Hepatocyte (in vitro differentiated cells): Measurements from ENCODE around the gene PIM3. TPM values are rescaled to one million over a fixed set of nuclear protein-coding genes. Genes with fewer than 3 reads are reported as not detected.

Experiments
- DNase-seq: peaks from one replicate; pipeline ENCODE4 v3.0.0-alpha.2; 2016; ENCODE audit warnings: low spot score
- H2AFZ ChIP-seq: fragments of 200-600 bp; sonication (generic); 2 replicates; pipeline ENCODE4 v1.6.0; 2016; ENCODE audit warnings: antibody characterized with exemption, mild to moderate bottlenecking
- H3K27ac ChIP-seq: fragments of 200-600 bp; sonication (generic); 2 replicates; pipeline ENCODE4 v1.5.1; 2016; ENCODE audit warnings: mild to moderate bottlenecking
- H3K27me3 ChIP-seq: fragments of 200-600 bp; sonication (generic); 2 replicates; pipeline ENCODE4 v1.6.1; 2016
- H3K36me3 ChIP-seq: fragments of 200-600 bp; sonication (generic); replicated peaks from 2 replicates; pipeline ENCODE4 v1.5.1; 2016; ENCODE audit warnings: low read depth; ENCODE audit not compliant: insufficient read depth
- H3K4me1 ChIP-seq: fragments of 200-600 bp; sonication (generic); 2 replicates; pipeline ENCODE4 v1.5.1; 2016; ENCODE audit warnings: mild to moderate bottlenecking, moderate library complexity; ENCODE audit not compliant: insufficient read depth
- H3K4me2 ChIP-seq: fragments of 200-600 bp; sonication (generic); 2 replicates; pipeline ENCODE4 v1.6.0; 2016
- H3K4me3 ChIP-seq: fragments of 200-600 bp; sonication (generic); 2 replicates; pipeline ENCODE4 v1.5.1; 2016; ENCODE audit warnings: mild to moderate bottlenecking
- H3K79me2 ChIP-seq: fragments of 200-600 bp; sonication (generic); 2 replicates; pipeline ENCODE4 v1.6.0; 2017; ENCODE audit warnings: mild to moderate bottlenecking
- H3K9me2 ChIP-seq: fragments of 200-600 bp; sonication (generic); replicated peaks from 2 replicates; pipeline ENCODE4 v1.6.0; 2017; ENCODE audit warnings: mild to moderate bottlenecking; ENCODE audit not compliant: insufficient read depth
- H3K9me3 ChIP-seq: fragments of 200-600 bp; sonication (generic); 2 replicates; pipeline ENCODE4 v1.5.1; 2016; ENCODE audit warnings: low read depth, mild to moderate bottlenecking
- H4K20me1 ChIP-seq: fragments of 200-600 bp; sonication (generic); 2 replicates; pipeline ENCODE4 v1.6.0; 2016; ENCODE audit warnings: mild to moderate bottlenecking; ENCODE audit not compliant: insufficient read depth, poor library complexity, severe bottlenecking
- EZH2 ChIP-seq: fragments of 200-600 bp; sonication (generic); IDR thresholded peaks from 2 replicates; pipeline ENCODE4 v1.6.1; 2016; ENCODE audit warnings: antibody characterized with exemption, mild to moderate bottlenecking, borderline replicate concordance
- EZH2phosphoT487 ChIP-seq: fragments of 200-600 bp; sonication (generic); IDR thresholded peaks from one replicate; pipeline ENCODE4 v1.6.1; 2018; ENCODE audit warnings: antibody characterized with exemption, mild to moderate bottlenecking, low read depth, moderate library complexity; ENCODE audit not compliant: unreplicated experiment, severe bottlenecking
- WGBS: methylation state at CpG from one replicate; pipeline ENCODE4 v1.1.6; 2016; ENCODE audit warnings: low lambda C conversion rate; ENCODE audit errors: missing lambda C conversion rate; 5-methylcytosine and 5-hydroxymethylcytosine counted together
- polyA plus RNA-seq: library from polyadenylated mRNA; unstranded; fragments of >200 nt; fragmentation: Nextera tagmentation; extraction: Ambion mirVana; gene quantifications from 2 replicates; pipeline ENCODE4 v1.2.1, GENCODE V29; 2016
- total RNA-seq: library from RNA; depleted of rRNA; stranded (reverse); fragments of >200 nt; gene quantifications from 2 replicates; pipeline ENCODE4 v1.2.3, GENCODE V29; 2014
- TF ChIP-seq, protein P1 (sequence below): fragments of 200-600 bp; sonication (generic); IDR thresholded peaks from 2 replicates; pipeline ENCODE4 v1.5.1; 2016; ENCODE audit warnings: antibody characterized with exemption, mild to moderate bottlenecking; ENCODE audit not compliant: poor library complexity

The PIM3 gene
- total and polyA plus RNA-seq, 2 experiments from 2014 or later: 81.1 to 138 TPM

- peaks cover 49% of the 10 kb centered on the region for H3K4me1 ChIP-seq
Measured at GRCh38 chr22:49966041-49966773, 5.6 kb downstream of the PIM3 start.

GRCh38 chr22:49966774-49967705 is 6.5 kb downstream of the PIM3 start:
- no peaks in the 10 kb centered on the region for H3K9me2 ChIP-seq
- H4K20me1 ChIP-seq: peaks cover 32% of the 10 kb centered on the region
- H3K9me3 ChIP-seq: no peaks in the 10 kb centered on the region
- peaks cover 57% of the 10 kb centered on the region for H3K4me1 ChIP-seq
- no peak overlapping the region for H3K4me3 ChIP-seq
- H2AFZ ChIP-seq: no peak overlapping the region
- H3K4me2 ChIP-seq: peak overlapping the region; percentile 44
- WGBS: 75% methylated on average over 36 of the region's 36 CpGs
- peak overlapping the region; percentile 94 for H3K27ac ChIP-seq
- TF ChIP-seq EZH2: no peak
- TF ChIP-seq, protein P1, sequence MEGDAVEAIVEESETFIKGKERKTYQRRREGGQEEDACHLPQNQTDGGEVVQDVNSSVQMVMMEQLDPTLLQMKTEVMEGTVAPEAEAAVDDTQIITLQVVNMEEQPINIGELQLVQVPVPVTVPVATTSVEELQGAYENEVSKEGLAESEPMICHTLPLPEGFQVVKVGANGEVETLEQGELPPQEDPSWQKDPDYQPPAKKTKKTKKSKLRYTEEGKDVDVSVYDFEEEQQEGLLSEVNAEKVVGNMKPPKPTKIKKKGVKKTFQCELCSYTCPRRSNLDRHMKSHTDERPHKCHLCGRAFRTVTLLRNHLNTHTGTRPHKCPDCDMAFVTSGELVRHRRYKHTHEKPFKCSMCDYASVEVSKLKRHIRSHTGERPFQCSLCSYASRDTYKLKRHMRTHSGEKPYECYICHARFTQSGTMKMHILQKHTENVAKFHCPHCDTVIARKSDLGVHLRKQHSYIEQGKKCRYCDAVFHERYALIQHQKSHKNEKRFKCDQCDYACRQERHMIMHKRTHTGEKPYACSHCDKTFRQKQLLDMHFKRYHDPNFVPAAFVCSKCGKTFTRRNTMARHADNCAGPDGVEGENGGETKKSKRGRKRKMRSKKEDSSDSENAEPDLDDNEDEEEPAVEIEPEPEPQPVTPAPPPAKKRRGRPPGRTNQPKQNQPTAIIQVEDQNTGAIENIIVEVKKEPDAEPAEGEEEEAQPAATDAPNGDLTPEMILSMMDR: no peak
- TF ChIP-seq EZH2phosphoT487: no peak
- peak; percentile 81 for DNase-seq
- no peaks in the 10 kb centered on the region for H3K27me3 ChIP-seq
- H3K79me2 ChIP-seq: peaks cover 24% of the 10 kb centered on the region
- no peaks in the 10 kb centered on the region for H3K36me3 ChIP-seq

More at GRCh38 chr22:49966041-49966773, 5.6 kb downstream of the PIM3 start:
- H2AFZ ChIP-seq: no peak overlapping the region
- H3K36me3 ChIP-seq: no peaks in the 10 kb centered on the region
- DNase-seq: peak; percentile 52
- H3K27ac ChIP-seq: peak overlapping the region; percentile 94
- no peak overlapping the region for H3K4me3 ChIP-seq
- H3K79me2 ChIP-seq: peaks cover 32% of the 10 kb centered on the region
- peak overlapping the region; percentile 44 for H3K4me2 ChIP-seq
- H4K20me1 ChIP-seq: peaks cover 40% of the 10 kb centered on the region
- TF ChIP-seq EZH2: no peak
- no peak for TF ChIP-seq EZH2phosphoT487
- TF ChIP-seq, protein P1: no peak
- H3K27me3 ChIP-seq: no peaks in the 10 kb centered on the region
- no peaks in the 10 kb centered on the region for H3K9me3 ChIP-seq
- 88% methylated on average over 10 of the region's 11 CpGs for WGBS
- no peaks in the 10 kb centered on the region for H3K9me2 ChIP-seq

GRCh38 chr22:49967706-49968208 is 7.2 kb downstream of the PIM3 start:
- no peaks in the 10 kb centered on the region for H3K27me3 ChIP-seq
- H4K20me1 ChIP-seq: peaks cover 28% of the 10 kb centered on the region
- H3K9me2 ChIP-seq: no peaks in the 10 kb centered on the region
- H3K27ac ChIP-seq: peak overlapping the region; percentile 94
- no peak for TF ChIP-seq EZH2
- no peak for TF ChIP-seq EZH2phosphoT487
- TF ChIP-seq, protein P1: no peak
- no peaks in the 10 kb centered on the region for H3K9me3 ChIP-seq
- H2AFZ ChIP-seq: no peak overlapping the region
- no peak overlapping the region for H3K4me3 ChIP-seq
- H3K79me2 ChIP-seq: peaks cover 20% of the 10 kb centered on the region
- peaks cover 55% of the 10 kb centered on the region for H3K4me1 ChIP-seq
- DNase-seq: peak; percentile 53
- H3K36me3 ChIP-seq: no peaks in the 10 kb centered on the region
- peak overlapping the region; percentile 44 for H3K4me2 ChIP-seq
- WGBS: 58% methylated on average over 17 of the region's 18 CpGs
